Suppressor macrophage (primary cell): ENCODE results near the gene PIP5K1C.
A peak's percentile ranks its signal among the peaks of the same experiment; 100 is the strongest.

Experiments used
- DNase-seq, 4 experiments: peaks; one replicate each; pipeline ENCODE4 v3.0.0-alpha.2; 2020 to 2022

The PIP5K1C gene

DNA sequence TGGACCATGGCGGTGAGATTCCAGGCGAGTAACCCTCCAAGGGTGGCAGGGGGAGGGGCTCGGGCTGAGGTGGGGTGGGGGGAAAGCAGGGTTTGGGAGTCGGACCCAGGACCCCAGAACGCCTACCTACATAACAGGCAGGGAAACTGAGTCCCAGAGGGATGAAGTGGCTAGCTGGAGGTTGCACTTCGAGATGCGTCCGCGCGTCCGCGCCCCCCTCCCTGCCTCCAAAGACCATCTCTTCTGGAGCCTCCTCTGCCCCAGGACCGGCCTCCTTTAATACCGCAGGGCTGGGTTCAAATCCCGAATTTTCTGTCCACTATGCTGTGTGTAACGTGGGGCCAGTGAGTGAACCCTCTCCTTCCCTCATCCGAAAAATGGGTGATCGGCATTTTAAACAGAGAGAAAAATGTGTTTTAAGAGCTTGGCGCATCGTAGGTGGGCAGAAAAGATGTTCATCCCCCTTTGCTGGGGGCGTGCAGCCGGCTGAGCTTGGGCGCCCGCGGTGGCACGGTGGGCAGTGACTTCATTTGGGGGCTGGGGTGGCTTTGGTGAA lies 21.7 kb upstream of the PIP5K1C start:
- DNase-seq = no peak

DNA sequence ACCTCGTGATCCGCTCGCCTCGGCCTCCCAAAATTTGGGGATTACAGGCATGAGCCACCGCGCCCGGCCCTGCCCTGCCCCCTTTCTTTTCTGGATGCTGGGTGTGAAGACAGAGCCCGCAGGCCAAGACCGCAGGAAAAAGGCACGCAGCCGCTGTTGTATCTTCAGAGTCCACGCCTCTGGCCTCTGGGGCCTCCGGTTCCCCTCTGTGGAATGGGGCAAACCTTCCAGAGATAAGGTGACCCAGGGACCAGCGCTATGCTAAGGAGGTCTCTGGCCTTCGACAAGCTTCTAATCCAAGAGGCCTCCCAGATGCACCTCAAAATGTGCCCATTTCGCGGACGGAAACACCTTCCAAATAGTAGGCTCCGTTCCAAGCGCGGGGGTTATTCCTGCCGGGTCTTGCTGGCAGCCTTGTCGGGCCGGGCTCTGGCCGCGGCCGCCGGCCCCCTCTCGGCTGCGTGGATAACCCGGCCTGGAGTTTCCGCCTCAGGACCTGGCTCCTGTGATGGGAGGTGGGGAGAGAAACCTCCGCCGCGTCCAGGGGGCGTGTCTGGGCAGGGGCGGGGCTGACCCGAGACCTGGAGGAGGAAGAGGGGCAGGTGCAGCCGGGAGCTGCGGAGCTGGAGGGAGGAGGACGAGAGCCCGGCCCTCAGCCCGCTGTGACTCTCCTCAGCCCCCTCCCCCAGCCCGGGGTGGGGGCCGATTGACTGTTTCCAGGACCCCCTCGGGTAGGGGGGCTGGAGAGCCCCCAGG lies 21.0 kb upstream of the PIP5K1C start:
- peak; percentile 80 to 91 (median 84) for DNase-seq

DNA sequence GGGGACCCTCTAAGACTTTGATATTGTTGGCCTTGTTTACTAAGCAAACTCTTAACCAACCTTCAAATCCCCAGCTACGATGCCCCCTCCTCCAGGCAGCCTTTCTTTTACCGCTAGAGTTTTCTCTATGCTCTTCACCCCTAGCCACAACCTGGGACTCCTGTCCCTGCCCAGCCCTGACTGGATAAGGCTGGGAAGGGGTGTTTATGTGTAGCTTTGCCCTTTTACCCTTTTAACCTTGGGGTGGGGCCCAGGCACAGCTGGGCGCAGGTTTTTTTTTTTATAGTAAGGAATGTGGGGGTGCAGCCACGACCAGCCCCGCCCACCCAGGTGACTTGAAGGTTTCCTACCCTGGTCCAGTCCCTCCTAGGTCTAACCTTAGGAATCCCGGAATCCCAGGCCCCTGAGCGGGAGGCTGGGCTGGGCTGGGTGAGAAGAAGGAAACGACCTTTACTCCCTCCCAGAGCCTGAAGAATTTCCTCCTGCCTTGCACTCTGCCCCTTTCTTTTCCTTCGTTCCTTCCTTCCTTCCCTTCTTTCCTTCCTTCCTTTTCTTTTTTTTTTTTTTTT lies 20.2 kb upstream of the PIP5K1C start:
- DNase-seq = no peak

DNA sequence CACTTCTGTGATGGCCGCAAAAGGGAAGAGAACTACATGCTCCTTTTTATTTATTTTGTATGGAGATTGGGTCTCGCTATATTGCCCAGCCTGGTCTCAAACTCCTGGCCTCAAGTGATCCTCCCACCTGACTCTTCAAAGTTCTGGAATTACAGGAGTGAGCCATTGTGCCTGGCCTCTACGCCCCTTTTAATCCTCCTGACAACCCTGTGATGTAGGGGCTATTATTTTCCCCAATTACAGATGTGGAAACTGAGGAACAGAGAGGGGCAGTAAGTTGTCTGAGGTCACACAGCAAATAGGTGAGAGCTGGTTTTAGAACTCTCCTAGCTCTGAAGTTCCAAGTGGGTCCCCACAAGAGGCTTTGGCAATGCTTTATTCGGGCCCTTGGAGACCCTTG lies 19.6 kb upstream of the PIP5K1C start:
- no peak for DNase-seq

DNA sequence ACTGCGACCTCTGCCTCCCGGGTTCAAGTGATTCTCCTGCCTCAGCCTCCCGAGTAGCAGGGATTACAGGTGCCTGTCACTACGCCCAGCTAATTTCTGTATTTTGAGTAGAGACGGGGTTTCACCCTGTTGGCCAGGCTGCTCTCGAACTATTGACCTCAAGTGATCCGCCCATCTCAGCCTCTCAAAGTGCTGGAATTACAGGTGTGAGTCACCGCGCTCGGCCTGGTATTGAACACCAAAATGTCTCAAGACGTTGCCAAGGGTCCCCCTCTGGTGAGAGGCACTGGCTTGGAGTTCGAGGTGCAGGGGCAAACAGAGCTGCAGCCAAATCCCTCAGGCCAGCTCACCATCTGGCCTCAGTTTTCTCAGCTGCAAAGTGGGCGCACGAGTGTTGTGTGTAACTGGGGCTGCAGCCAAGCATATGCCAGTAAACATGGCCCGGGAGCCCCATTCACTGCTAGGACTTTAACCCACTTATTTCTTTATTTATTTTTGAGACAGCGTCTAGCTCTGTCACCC lies 15.9 kb upstream of the PIP5K1C start:
- DNase-seq = no peak

DNA sequence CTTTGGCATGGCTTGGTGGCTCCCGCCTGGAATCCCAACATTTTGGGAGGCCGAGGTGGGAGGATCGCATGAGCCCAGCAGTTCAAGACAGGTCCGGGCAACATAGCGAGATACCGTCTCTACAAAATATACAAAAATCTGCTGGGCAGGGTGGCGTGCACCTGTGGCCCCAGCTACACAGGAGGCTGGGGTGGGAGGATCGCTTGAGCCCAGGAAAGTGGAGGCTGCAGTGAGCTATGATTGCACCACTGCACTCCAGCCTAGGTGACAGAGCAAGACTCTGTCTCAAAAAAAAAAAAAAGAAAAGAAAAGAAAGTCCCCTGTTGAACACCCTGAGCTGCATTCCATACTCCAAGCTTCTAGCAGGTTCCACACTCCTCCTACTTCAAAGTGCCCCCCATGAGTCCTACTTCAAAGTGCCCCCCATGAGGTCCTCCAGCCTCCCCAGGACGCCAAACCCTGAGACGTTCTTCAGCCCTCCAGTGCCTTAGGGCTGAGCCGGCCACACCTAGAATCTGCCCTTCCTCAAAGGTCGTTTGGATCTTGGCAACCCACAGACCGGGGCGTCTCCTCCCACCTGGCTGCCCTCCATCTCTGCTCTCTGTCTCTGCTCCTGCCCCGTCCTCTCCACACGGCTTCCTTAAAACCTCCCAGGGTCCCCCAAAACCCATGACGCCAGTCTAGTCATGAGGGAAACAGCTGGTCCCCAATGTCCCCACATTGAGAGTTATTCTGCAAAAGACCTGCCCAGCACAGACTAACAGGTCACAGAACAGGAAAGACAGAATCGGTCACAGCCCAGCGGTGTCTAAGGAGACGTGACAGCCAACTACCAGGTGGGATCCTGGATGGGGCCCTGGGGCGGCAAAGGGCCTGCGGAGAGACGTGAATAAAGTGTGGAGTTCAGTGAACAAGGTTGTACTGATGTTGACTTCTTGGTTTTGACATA lies 12.7 kb upstream of the PIP5K1C start:
- DNase-seq = peak in 1 of 4 experiments; percentile 20

DNA sequence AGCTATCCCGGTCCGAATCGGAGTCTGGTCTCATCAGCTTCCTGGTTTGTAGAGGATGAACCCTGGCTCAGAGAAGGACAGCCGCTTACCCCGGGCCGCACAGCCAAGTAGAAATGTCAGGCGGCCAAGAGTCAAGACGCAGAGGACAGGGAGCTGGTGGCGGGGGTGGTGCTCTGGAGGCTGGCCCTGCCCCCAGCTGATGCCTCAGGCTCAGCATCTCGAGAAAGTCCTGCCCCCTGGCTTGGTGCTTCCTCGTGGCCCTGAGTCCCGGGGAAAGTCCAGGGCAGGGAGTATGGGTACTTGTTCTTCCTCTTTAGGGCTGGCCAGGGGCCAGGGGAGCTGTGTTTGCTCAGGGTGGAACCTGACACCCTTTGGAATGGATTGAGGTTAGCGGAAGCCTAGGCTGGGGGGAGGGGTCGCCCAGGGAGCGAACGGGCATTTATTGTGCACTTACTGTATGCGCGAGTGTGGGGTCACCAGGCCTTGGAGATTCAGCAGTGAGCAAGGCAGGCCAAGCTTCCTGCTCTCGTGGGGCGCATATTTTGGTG lies 10.1 kb upstream of the PIP5K1C start:
- peak; percentile 95 to 98 (median 97) for DNase-seq

DNA sequence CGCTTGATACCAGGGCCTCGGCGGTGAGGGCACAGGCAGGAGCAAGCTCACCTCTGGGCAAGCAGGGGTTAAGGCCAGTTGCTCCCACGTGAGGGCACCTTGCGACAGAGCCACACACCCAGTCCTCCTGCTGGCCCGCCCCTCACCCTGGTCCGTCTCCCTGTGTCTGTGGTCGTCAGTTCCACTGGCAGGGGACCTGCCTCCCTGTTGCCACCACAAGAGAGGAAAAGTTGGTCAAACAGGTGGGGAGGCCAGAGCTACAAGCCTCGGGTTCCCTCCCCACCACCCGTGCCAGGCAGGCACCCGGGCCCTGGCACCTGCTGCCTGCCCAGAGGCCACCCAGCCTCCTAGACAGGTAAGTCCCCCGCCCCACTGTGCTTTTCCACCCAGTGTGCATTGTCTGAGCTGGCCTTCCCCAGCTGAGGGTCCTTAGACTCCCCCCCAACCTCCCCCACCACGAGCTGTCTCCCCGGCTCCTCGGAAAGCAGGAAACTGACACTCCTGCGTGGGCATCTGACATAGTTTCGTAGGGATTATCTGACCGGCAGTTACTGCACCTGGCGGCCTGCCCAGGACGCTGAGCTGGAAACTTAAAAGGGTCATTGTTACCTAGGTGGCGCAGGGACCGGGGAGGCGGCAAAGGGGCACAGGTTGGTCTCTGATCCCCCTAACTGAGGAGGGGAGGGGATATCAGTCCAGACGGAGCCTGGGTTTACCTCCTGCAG lies 8.1 kb upstream of the PIP5K1C start, which contains the start of gene TJP3:
Gene TJP3 (plus strand): TSS at position 178 of the 725 bp plus-strand sequence. CDS start 20,049 bp downstream, outside the sequence.
- peak in 1 of 4 experiments; percentile 39 for DNase-seq

DNA sequence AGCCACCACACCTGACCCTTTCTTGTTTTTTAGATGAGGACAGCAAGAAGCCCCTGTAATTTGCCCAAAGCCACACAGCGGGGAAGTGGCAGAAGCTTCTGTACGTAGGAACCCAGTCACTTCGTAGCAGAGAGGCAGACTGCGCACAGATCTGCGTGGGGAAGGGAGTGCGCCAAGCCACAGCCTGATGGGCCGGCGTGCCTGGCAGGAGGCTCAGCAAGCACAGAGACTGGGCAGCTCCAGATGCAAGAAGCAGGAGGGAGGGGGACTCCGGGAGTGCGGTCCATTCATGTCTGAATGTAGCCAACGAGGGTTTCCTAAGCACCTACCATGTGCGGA lies 7.6 kb upstream of the PIP5K1C start:
- no peak for DNase-seq

DNA sequence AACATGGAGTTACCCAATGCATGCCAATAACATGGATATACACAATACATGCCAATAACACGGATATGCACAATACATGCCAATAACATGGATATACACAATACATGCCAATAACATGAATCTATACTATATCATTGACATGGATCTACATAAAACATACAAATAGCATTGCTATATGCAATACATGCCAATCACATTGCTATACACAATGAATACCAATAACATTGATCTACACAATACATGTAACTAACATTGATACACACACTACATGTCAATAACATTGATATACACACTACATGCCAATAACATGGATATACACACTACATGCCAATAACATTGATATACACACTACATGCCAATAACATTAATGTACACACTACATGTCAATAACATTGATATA lies 932 bp upstream of the PIP5K1C start:
- DNase-seq = no peak

DNA sequence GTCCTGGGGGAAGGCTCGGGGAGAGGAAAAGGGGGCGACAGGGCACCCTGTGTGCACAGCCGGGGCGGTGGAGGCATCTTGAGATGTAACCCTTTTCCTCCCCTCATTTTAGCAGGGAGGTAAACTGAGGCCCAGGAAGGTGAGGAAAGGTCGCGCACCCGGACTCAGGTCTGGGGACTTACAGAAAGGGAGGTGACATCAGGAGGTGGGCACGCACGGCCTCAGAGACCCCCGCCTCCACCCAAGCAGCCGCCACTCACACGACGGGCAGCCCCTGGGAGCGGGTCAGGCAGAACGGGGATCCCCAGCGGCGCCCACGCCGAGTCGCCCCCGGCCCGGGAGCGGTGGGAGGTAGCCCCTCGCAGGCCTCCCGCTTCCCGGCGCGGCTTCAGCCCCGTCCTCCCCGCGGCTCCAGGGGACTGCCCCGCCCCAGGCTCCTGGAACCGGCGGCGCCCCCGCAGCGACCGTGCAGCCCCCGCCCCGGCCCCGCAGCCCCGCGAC lies 477 bp downstream of the PIP5K1C start:
- DNase-seq = peak in 1 of 4 experiments; percentile 16

DNA sequence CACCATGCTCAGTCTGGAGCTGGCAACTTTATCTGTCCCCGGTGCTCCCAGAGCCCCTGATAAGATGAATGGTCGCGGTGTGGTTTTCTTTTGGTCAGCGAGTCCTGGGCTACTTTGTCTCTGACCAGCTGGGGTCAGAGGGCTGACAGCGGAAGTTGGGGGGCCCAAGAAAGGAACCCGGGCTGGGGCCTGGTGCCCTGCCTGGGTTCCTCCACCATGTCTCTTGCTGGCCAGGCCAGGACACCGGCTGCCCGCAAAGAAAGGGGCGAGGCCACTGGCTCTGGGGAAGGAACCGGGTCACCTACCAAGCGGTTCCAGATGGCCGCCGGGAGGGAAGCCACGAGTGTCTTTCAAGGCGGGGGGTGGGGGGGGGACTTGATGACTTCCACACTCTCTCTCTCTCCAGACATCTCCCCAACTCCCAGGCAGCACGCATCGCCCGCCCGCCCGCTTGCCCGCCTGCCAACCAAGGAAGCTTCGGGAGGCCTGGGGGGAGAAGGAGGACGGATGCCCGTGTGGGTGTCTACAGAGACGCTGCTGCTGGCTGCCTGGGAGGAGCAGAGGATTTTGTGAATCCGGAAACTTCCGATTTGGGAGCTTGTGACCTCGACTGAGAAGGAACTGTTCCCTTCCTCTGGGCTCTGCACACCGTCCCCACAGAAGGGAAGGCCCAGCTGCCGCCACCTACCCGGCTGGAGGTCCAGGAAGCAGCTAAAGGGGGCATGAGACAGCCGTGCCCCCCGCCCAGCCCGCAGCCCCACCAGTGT lies 1.1 kb downstream of the PIP5K1C start:
- peak; percentile 83 to 92 (median 91) for DNase-seq

DNA sequence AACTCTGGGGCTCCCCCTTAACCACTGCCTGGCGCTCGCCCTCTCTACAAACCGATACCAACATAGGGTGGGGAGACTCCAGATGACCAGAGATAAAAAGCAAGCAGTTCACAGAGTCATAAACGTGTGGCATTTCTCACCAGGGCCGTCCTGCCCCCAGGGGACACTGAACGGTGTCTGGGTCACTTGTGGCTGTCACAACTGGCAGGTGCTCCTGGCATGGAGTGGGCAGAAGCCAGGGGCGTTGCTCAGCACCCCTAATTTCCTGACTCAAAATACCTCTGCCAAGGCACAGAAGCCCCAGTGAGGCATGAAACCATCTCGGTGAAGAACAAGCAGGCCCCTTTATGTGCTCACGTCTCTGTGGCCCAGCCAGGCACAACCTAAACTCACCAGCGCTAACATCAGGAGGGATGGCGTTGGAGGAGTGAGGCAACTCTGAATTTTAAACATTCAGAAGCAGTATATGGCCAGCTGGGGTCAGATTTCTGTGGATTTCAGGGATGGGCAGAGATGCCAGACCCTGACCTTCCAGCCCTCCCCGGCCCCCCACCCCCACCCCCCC lies 1.8 kb downstream of the PIP5K1C start:
- DNase-seq = no peak

DNA sequence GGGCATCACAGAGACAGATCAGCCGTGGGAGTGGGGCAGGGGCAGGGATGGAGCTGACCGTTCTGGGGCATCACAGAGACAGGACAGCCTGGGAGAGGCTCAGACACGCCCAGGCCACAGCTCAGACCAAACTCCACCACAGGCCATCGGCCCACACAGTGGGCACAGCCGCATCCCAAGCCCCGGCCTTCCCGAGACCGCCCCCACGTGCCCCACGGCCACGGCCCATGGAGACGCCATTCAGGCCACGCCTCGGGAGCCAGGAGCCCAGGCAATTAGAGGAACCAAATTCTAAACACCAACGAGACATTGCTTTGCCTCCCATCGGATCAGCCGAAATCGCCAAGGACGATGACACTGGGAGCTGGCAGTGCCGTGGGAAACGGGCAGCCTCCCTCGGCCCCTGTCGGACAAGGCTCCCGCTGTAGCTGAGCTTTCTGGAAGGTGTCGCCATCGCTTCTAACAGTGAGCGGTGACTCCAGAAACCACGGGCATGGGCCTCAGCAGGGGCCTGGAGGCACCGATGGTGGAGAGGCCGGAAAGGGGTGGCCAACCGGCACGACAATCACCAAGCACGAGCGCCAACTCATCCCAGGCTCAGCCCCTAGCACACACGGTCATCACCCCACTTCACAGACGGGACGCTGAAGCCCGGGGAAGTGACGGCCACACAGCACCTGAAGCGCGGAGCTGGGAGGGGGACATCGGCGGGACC lies 2.4 kb downstream of the PIP5K1C start:
- peak in 1 of 4 experiments; percentile 1 for DNase-seq

DNA sequence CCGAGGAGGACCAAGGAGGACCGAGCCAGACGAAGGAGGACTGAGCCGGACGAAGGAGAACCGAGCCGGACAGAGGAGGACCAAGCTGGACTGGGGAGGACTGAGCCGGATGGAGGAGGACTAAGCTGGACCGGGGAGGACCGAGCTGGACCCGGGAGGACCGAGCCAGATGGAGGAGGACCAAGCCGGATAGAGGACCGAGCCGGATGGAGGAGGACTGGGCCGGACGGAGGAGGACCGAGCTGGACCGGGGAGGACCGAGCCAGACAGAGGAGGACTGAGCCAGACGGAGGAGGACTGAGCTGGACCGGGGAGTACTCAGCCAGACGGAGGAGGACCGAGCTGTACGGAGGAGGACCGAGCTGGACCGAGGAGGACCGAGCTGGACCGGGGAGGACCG lies 3.2 kb downstream of the PIP5K1C start:
- no peak for DNase-seq

DNA sequence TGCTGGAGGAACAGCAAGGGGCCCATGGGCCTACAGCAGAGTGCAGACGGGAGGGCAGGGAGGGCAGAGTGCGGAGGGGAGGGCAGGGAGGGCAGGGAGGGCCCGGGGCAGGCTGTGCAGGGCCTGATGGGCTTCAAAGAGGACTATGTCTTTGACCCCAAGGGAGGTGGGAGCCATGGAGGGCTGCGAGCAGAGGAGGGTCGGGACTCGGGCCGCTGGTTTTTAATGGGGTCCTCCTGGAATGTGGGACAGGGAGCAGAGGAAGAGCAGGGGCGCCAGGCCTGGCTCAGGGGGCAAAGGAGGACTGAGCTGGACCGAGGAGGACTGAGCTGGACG lies 3.6 kb downstream of the PIP5K1C start:
- no peak for DNase-seq

DNA sequence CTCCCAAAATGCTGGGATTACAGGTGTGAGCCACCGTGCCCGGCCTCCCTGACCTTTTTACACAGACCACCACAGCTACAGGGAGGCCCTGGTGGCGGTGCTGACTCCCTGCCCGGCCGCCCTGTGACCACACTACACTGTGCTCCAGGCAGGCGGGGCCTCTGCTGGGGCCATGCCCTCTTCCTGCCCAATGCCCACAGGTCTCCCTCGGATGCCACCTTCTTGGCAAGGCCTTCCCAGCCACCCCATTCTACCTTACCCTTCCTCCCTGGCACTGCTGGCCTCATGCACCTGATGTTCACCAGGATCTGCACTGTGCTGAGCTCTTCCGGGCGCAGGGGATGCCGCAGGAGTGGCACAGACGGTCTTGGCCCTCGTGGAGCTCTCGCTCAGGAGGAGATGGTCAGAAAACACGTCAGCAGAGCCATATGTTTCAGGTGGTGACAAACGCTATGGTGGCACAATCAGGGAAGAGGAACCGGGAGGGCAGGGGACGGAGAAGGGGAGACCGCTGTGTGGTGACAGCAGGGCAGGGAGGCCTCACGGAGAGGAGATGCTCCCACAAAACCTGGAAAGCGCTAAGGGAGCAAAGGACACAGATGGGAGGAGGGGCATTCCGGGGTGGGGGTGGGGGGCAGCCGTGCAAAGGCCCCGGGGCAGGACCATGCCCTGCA lies 4.1 kb downstream of the PIP5K1C start:
- DNase-seq = no peak

DNA sequence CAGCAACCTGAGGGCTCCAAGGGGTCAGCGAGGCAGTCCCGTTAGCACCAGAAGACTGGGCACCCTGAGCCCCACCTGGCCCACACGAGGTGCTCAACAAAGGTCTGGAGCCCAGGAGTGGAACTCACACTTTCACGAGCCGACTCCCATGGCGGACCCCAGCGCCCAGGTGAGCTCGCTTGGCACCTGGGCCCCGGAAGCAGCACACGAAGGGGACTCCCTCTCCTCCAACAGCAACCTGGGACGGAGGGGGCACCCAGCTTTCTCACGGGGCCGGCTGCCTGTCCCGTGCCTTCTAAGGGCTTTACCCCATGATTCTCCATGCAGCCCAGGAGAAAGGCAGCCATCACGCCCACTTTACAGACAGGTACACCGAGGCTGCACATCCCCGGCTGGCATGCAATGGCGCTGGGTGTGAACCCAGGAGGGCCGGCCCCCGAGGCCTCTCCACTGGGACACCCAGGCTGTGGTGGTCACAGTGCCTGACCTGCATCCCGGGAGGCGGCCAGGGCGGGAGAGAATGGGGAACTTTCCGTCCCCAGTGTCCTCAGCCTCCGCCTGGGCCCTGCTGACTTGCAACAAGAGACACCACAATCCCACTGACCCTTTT lies 5.0 kb downstream of the PIP5K1C start:
- DNase-seq = no peak
